Measurements from ENCODE around the gene C3AR1. TPM values are rescaled to one million over a fixed set of nuclear protein-coding genes. Genes with fewer than 3 reads are reported as not detected.
"Not testable (repeated sequence)": the region's sequence is repeated elsewhere in the genome, so short reads cannot be mapped to it uniquely, and the experiment has no call there.

Gene C3AR1
- not detected for total RNA-seq (ENCODE audit: unreplicated experiment)
- long read RNA-seq: 0 reads

GRCh38 chr12:8065991-8066594, at the start of gene C3AR1:
C3AR1 (minus strand) TSS chr12:8066359; CDS start chr12:8060185, 6,174 bp downstream.
- H3K36me3 Mint-ChIP-seq (ENCODE audit: unreplicated experiment): no peaks in the 10 kb centered on the region
- peaks cover 1% of the 10 kb centered on the region for H3K9me3 Mint-ChIP-seq (ENCODE audit: unreplicated experiment)
- H3K4me1 Mint-ChIP-seq (ENCODE audit: low read depth, unreplicated experiment): no peaks in the 10 kb centered on the region
- no peak for TF ChIP-seq CTCF (IDR thresholded peaks at IDR 0.05; ENCODE audit: partially characterized antibody, unreplicated experiment)
- H3K27me3 Mint-ChIP-seq (ENCODE audit: unreplicated experiment): no peaks in the 10 kb centered on the region
- DNase-seq: no peak
- no peak within 1 kb of the TSS for H3K4me3 Mint-ChIP-seq (ENCODE audit: unreplicated experiment)
- no peak within 1 kb of the TSS for H3K27ac Mint-ChIP-seq (ENCODE audit: unreplicated experiment)

GRCh38 chr12:8113117-8113516, 47.0 kb upstream of the C3AR1 start:
- not testable (repeated sequence) for H3K27ac Mint-ChIP-seq (ENCODE audit: unreplicated experiment); H3K27me3 Mint-ChIP-seq (ENCODE audit: unreplicated experiment); H3K36me3 Mint-ChIP-seq (ENCODE audit: unreplicated experiment); H3K9me3 Mint-ChIP-seq (ENCODE audit: unreplicated experiment); DNase-seq; H3K4me3 Mint-ChIP-seq (ENCODE audit: unreplicated experiment); H3K4me1 Mint-ChIP-seq (ENCODE audit: low read depth, unreplicated experiment)

- Mint-ChIP-seq H3K36me3 (ENCODE audit: unreplicated experiment) (peaks cover 11% of the 10 kb centered on the region), H3K4me1 (ENCODE audit: low read depth, unreplicated experiment) (no peaks in the 10 kb centered on the region), H3K9me3 (ENCODE audit: unreplicated experiment) (peaks cover 2% of the 10 kb centered on the region), H3K27me3 (ENCODE audit: unreplicated experiment) (peaks cover 1% of the 10 kb centered on the region), H3K27ac (ENCODE audit: unreplicated experiment) (no peak overlapping the region), H3K4me3 (ENCODE audit: unreplicated experiment) (no peak overlapping the region)
- TF ChIP-seq CTCF (IDR thresholded peaks at IDR 0.05; ENCODE audit: partially characterized antibody, unreplicated experiment): peak; percentile 91
- peak; percentile 84 for DNase-seq
Observed at GRCh38 chr12:8108808-8109398, 42.7 kb upstream of the C3AR1 start.

- Mint-ChIP-seq H3K27ac (ENCODE audit: unreplicated experiment) (no peak overlapping the region), H3K4me3 (ENCODE audit: unreplicated experiment) (no peak overlapping the region), H3K27me3 (ENCODE audit: unreplicated experiment) (no peaks in the 10 kb centered on the region), H3K4me1 (ENCODE audit: low read depth, unreplicated experiment) (no peaks in the 10 kb centered on the region), H3K9me3 (ENCODE audit: unreplicated experiment) (no peaks in the 10 kb centered on the region), H3K36me3 (ENCODE audit: unreplicated experiment) (peaks cover 11% of the 10 kb centered on the region)
- DNase-seq: no peak
- no peak for TF ChIP-seq CTCF (IDR thresholded peaks at IDR 0.05; ENCODE audit: partially characterized antibody, unreplicated experiment)
Observed at GRCh38 chr12:8099235-8099634, 33.1 kb upstream of the C3AR1 start.

GRCh38 chr12:8096281-8096915, 30.2 kb upstream of the C3AR1 start:
- no peak for TF ChIP-seq CTCF (IDR thresholded peaks at IDR 0.05; ENCODE audit: partially characterized antibody, unreplicated experiment)
- Mint-ChIP-seq H3K36me3 (ENCODE audit: unreplicated experiment) (peaks cover 5% of the 10 kb centered on the region), H3K4me1 (ENCODE audit: low read depth, unreplicated experiment) (no peaks in the 10 kb centered on the region), H3K27me3 (ENCODE audit: unreplicated experiment) (no peaks in the 10 kb centered on the region), H3K4me3 (ENCODE audit: unreplicated experiment) (no peak overlapping the region), H3K9me3 (ENCODE audit: unreplicated experiment) (no peaks in the 10 kb centered on the region), H3K27ac (ENCODE audit: unreplicated experiment) (no peak overlapping the region)
- no peak for DNase-seq
